EL (cell line): ENCODE results near the gene ABCA13.

Experiments used
- DNase-seq: peaks from one replicate; pipeline ENCODE4 v3.0.0-alpha.2; 2016

ABCA13 gene

GRCh38 chr7:48250441-48250951, 79.2 kb downstream of the ABCA13 start:
- DNase-seq, result peak; percentile 51

- DNase-seq, result no peak
Measured at GRCh38 chr7:48251766-48252165, 80.5 kb downstream of the ABCA13 start.

DNA sequence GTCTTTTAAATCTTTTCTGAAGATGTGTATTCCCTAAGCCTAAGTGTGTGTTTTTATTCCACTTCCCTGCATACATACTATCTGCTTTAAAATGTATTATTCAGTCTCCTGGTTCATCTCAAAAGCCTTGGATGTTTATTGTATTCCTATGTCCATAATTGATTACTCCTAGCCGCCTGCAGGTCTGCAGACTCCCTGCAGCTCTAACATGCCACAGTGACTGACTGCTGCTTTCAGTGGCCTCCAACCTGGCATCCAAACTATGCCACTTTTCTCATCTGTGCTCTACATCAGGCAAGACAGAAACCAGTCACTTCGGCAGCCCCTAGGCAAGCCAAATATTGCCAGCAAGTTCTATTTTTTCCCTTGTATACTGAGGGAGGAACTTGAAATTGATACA, 81.7 kb downstream of the ABCA13 start:
- no peak for DNase-seq

DNA sequence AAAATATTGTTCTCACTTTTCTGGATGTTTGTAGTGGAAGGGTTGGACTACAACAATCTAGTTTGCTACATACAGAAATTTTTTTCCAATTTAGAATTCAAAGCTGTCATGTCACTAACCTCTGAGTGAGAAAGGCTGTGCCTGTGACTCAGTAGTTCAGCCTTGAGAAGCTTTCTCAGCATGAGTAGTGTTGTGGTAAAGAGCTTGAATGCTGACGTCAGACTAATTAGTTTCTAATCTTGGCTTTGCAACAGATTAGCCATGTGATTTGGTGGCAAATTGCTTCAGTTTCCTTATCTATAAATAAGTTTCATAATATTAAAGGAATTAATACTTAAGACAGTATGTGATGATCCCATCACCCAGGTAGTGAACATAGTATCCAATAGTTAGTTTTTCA, 83.8 kb downstream of the ABCA13 start:
- DNase-seq, result peak; percentile 47

- DNase-seq, result no peak
Measured at GRCh38 chr7:48259463-48260280, 88.4 kb downstream of the ABCA13 start.

GRCh38 chr7:48261696-48262095, 90.4 kb downstream of the ABCA13 start:
- DNase-seq, result no peak

- no peak for DNase-seq
Measured at GRCh38 chr7:48262606-48263310, 91.5 kb downstream of the ABCA13 start.

DNA sequence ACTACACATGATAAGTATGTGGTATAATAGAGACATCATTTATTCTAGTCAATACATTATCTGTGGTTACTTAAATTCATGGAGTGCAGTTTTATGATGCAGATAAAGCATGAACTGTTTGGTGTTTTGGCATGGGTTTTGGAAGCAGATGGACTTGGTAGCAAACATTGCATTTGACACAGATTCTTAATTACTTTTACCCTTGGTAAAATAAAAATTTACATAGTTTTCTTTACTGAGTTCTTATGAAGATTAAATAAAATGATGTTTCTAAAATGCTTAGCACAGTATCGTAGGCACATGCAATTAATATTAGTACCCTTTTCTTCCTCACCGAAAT, 92.0 kb downstream of the ABCA13 start:
- DNase-seq, result no peak

DNA sequence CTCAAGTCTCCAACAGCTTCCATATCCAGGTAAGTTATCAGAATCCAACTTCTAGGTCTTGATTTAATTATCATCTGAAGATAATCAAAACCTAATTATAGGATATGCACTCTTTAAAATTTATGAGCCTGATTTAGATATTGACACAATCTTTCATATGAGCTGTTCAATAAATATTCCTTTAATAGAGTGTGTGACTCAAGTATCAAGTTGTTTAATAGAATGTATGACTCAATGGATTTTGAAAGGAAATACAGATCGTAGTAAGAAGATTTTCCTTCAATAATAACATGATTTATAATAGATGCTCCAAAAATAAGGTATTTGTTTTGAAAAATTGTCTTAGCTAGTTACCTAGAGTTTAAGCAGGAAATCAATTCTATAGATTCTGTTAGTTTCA, 97.8 kb downstream of the ABCA13 start:
- no peak for DNase-seq

DNA sequence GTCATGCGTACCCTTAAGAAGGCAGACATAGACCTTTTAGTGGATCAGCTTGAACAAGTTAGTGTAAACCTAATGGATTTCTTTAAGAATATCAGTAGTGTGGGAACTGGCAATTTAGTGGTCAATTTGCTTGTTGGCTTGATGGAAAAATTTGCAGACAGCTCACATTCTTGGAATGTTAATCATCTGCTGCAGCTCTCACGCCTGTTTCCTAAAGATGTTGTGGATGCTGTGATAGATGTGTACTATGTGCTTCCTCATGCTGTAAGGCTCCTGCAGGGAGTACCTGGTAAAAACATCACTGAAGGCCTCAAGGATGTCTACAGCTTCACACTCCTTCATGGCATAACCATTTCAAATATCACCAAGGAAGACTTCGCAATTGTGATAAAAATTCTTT, 103.4 kb downstream of the ABCA13 start:
- peak; percentile 61 for DNase-seq

- DNase-seq, result no peak
Measured at GRCh38 chr7:48279420-48279819, 108.2 kb downstream of the ABCA13 start.

DNA sequence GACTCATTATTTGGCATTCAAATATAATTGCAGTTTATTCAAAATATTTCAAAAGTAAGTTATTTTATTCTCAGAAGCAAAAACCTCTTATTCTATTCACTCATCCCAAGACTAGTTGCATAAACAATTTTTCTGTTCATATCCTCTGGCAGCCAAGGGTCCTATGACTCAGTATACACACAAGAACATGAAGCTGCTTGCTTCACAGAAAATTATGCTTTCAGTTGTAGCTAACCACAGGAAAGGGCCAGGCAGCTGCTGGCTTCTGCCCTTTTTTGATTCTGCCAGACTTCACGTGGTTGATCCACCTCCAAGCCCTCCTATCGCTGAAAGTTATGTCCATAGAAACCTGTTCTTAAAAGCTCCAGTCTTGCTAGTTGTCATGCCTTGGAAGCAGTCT, 108.8 kb downstream of the ABCA13 start:
- DNase-seq, result peak; percentile 64

GRCh38 chr7:48285373-48285772, 114.1 kb downstream of the ABCA13 start:
- DNase-seq, result peak; percentile 90

GRCh38 chr7:48286836-48287235, 115.6 kb downstream of the ABCA13 start:
- no peak for DNase-seq

DNA sequence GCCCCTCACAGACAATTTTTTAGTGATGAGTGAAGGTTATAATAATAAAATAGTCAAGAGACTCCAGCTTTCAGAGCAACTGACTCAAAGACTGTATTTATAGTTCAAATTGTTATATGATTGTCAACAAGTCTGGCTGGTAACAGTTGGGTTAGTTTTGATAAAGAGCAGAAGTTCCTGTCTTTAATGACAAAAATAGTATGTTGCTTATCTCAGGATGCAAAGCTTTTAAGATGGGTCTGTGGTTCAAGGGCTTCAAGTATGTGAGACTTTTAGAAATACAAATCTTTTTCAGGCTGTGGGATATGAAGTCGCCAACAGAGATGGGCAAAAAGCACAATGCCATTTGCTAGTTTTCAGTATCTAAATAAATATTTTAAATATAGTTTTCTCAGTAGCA, 118.4 kb downstream of the ABCA13 start:
- no peak for DNase-seq

DNA sequence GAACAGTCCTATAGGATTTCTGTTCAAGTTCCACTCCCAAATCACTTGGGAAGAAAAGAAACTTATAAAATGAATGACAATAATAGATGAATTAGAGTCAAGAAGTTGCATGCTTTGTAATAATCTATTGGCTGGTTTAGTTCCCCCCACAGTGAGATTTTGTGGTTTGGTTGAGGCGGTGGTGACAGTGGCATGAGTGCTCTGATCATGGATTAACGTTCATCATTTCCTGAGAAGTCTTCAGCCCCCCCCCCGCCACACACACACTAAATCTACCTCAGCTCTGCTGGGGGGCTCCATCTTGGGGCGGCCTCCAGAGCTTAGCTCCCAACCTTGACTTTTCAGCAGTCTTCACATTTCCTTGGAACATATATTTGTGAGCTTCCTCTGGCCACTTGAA, 121.7 kb downstream of the ABCA13 start:
- DNase-seq, result no peak

DNA sequence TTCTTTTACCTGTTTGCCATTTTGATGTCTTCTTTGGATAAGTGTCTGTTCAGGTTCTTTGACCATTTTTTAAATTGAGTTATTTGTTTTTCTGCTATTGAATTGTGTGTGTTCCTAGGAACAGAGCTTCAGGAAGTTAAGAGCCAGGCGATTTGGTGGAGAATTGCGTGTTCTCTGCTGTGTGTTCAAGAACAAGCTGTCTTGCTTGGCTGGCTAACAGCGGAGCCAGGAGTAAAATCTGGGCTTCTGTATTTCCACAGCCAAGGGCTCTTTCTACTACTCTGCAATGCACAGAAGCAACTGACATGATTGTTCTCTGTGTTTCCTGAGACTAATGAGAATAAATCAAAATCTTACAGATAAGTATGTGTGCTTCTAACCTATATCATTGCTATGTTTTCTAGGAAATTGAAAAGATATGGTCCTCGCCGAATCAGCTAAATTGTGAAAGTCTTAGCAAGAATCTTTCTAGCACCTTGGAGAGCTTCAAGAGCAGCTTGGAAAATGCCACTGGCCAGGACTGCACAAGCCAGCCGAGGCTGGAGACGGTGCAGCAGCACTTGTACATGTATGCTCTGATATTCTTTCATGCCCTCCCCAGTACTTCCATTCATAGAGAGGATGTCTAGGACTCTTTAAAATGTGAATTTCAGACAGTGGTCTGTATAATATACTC, 124.2 kb downstream of the ABCA13 start:
- DNase-seq, result no peak

- DNase-seq, result no peak
Measured at GRCh38 chr7:48296966-48297365, 125.7 kb downstream of the ABCA13 start.

- peak; percentile 79 for DNase-seq
Measured at GRCh38 chr7:48298779-48299178, 127.5 kb downstream of the ABCA13 start.

GRCh38 chr7:48299580-48300169, 128.4 kb downstream of the ABCA13 start:
- DNase-seq, result peak; percentile 70

DNA sequence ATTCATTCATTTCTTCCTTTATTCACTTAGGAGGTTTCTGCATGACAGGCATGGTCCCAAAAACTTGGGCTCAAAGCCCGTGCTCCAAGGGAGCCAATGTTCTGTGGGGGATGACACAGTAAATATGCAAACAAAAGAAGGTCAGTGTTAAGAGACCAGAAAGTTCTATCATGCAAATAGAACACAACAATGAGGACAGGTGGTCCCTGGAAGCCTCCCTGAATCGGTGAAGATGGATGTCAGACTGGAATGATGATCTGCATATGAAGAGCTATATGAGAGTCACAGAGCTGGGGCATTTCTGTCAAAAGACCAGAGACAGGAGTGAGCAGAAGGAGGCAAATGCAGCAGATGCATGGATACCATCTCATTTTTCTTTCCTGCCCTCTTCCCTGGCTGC, 129.0 kb downstream of the ABCA13 start:
- no peak for DNase-seq

- DNase-seq, result no peak
Measured at GRCh38 chr7:48301201-48301600, 129.9 kb downstream of the ABCA13 start.

DNA sequence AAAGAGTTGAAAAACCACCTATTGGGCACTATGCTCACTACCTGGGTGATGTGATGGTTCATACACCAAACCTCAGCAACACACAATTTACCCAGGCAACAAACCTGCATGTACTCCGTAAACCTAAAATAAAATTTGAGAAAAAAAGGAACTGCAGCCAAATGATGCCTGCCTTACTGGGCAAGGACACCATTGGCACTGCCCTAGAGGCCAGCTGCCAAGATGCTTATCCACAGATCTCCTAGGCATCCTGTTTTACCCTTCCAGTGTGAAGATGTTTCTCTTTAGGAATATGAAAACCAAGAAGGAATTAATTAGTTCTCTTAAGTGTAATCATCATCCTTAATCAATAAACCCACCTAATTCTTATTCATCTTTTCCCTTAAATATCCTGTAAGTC, 133.4 kb downstream of the ABCA13 start:
- no peak for DNase-seq
